OCI-M2 (cell line): ENCODE data around the gene TXLNA.
A peak's percentile ranks its signal among the peaks of the same experiment; 100 is the strongest.

Source experiments
- DNase-seq: peaks from one replicate; lab custom pipeline; 2025; ENCODE audit not compliant: unreplicated experiment; lab: John Stamatoyannopoulos, UW

Gene TXLNA

GRCh38 chr1:32208469-32208868 lies 29.0 kb downstream of the TXLNA start:
- DNase-seq, result no peak

DNA sequence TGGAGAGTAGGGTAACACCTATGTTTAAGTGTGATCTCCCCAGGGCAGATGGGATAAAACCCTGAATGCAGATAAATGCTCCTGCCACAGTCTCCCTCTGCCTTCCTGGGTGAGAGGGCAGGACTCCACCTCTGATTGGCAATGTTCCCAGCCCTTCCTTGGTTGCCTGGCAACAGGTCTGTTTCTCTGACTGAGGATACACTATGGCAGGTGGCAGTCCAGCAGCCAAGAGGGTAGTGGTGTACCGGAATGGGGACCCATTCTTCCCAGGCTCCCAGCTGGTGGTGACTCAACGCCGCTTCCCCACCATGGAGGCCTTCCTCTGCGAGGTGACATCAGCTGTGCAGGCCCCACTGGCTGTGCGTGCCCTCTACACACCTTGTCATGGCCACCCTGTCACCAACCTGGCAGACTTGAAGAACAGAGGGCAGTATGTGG lies 29.4 kb downstream of the TXLNA start, which contains the start of gene DCDC2B:
TSS of gene DCDC2B (plus strand) at position 199 of the 438 bp plus-strand sequence. CDS start at position 204, 5 bp downstream.
- no peak for DNase-seq

- DNase-seq, result no peak
These were observed 36.4 kb downstream of the TXLNA start for GRCh38 chr1:32215629-32216480.

DNA sequence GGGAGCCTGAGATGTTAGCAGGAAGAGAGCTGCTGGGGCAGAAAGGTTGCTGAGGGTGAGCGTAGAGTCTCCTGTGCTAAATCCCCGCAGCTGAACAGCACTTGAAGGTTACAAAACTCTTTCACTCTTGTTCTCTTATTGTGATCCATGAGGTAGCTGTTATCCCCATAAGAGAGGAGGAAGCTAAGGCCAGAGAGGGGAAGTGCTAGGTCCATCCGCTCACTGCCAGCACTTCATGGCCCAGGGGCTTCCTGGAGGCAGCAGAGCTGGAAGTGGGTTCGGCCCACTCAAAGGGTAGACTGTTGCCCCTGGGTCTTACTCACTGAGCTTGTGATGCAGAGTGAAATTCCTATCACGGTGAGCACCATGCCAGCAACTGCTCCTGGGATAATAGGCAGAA lies 37.1 kb downstream of the TXLNA start:
- DNase-seq, result no peak

DNA sequence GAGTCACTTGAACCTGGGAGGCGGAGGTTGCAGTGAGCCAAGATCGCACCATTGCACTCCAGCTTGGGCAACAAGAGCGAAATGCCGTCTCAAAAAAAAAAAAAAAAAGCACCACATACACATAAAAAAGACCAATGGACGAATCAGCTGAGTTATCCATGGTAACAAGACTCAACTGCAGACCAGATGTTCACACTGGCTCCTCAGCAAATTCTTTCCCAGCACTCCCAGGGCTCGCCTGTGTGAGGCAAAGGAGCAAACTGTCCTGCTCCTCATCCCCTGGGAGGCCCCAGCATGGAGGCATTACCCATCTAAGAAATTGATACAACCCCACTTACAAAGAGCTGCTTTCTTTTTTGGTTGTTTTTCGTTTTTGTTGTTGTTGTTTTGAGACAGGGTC lies 39.5 kb downstream of the TXLNA start:
- DNase-seq, result no peak

GRCh38 chr1:32220746-32221580 lies 41.5 kb downstream of the TXLNA start:
- DNase-seq, result no peak

- DNase-seq, result no peak
These were observed 42.1 kb downstream of the TXLNA start for GRCh38 chr1:32221581-32221979.

DNA sequence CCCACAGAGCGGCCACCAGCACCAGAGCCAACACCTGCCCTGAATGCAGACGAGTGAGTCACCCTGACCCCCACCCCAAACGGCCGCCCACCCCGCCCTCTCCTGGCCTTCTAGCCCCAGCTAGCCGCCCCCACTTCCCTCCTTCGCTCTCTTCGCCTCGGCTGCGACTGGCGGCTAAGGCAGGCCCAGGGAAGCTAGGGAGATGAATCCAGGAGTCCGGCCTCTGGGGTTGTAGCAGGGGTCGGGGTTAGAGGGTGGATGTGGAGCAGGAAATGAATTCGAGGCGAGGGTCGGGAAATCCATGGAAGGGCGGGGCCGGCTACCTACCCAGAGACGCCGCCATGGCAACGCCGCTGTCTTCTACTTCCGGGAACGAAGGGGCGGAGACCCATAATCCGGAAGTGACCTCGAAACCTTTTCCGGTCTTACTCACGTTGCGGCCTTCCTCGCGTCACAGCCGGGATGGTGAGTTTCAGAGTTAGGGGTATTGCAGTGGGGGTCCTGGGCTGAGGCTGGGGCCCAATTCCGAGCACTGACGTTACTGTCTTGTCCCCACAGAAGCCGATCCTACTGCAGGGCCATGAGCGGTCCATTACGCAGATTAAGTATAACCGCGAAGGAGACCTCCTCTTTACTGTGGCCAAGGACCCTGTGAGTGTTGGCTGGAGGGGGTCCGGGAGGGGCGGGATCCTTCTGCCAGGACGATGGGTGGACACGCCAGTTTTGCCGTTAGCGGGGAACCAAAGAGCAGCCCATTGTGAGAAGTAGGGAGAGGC lies 42.7 kb downstream of the TXLNA start, which contains the start of the genes EIF3I and TMEM234:
TSS of gene EIF3I (plus strand) at position 428 of the 776 bp plus-strand sequence. CDS start at position 463, 35 bp downstream.
TSS of gene TMEM234 (minus strand) at position 374 of the 776 bp plus-strand sequence. CDS start at position 343, 31 bp downstream.
- DNase-seq, result peak; percentile 53

GRCh38 chr1:32223683-32224082 lies 44.2 kb downstream of the TXLNA start:
- no peak for DNase-seq

GRCh38 chr1:32224285-32224684 lies 44.8 kb downstream of the TXLNA start:
- no peak for DNase-seq

GRCh38 chr1:32228771-32229170 lies 49.3 kb downstream of the TXLNA start:
- DNase-seq, result no peak

GRCh38 chr1:32231843-32232432 lies 52.5 kb downstream of the TXLNA start:
- DNase-seq, result no peak

GRCh38 chr1:32232558-32233304 lies 53.3 kb downstream of the TXLNA start:
- no peak for DNase-seq

DNA sequence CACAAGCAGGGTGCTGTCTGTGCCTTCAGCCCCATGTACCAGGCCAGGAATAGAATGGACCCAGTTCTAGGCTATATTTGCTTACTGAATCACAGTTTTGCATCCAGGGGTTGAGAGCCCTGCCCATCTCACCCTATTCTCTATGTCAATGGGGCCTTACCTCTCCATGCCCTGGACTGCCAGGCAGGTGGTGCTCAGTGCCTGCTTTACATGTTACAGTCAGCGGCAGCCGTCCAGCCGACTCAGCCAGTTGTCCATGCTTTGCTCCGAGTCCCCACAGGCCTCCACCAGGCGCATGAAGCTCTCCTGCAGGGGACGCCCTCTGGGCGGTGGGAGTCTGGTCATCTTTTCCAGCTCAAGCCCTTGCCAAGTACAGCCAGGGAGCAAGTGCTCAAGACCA lies 55.3 kb downstream of the TXLNA start:
- no peak for DNase-seq

- DNase-seq, result no peak
These were observed 59.9 kb downstream of the TXLNA start for GRCh38 chr1:32239337-32239736.

DNA sequence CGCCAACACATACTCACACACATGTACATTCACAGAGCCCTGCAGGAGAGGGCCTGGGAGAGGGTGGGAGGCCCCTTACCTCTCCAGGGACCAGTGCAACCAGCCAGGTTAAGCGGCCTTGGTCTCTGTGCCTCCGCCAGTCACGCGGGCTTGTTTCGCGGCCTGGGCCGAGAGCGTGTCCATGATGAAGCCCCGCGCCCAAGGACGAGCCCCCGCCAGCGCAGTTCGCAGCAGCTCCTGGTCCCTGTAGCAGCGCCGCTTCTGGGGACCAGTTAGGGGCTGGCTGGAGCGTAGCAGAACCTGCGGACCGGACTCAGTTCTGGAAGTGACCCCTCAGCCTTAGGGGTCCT lies 60.3 kb downstream of the TXLNA start:
- no peak for DNase-seq

DNA sequence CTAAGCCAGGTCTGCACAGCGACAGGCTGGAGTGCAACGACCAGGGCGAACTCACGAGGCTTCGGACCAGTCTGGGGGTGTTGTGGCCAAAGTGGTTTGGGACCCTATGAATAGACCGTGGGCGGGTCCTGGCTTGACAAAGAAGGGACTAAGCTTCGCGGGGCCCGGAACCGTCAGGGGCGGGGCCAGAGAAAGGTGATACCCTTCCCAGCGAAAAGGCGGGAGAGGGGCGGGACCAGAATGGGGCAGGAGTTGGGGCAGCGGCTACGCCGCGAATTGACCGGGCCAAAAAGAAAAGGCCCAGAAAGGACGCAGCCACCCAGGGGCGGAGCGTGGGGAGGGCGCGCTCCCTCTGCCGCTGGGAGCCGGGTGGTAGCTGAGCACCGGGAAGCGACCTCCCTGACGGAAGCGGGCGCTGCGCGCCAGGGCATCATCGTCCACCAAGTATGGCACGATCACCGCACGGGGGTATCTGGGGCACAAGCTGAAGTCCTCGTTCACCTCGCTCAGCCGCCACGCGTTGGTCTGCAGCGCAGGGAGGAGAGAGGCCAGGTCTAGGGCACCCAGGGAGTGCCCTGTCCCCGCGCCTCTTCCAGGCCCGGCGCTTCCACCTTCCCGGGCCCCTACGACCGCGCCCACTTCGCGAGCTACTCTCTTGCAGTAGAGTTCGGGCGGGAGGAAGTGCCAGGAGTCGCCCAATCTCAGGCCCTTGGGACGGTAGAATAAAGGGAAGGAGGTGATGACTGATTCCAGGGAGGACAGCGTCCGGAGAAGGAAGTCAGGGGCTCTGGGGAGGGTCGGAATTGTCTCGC lies 60.9 kb downstream of the TXLNA start:
- no peak for DNase-seq

GRCh38 chr1:32241001-32241763 lies 61.7 kb downstream of the TXLNA start:
- DNase-seq, result no peak
